Effector memory CD4-positive, alpha-beta T cell (primary cell): ENCODE measurements around the gene AMFR.

Experiments
- DNase-seq, 3 donors: peaks; one replicate each; pipeline ENCODE4 v3.0.0-alpha.2; 2020
- H3K27ac ChIP-seq: 2 replicates; pipeline ENCODE4 v1.7.0; 2013; ENCODE audit warnings: mild to moderate bottlenecking, low read length, moderate library complexity; ENCODE audit not compliant: insufficient read depth, poor library complexity, severe bottlenecking
- H3K27me3 ChIP-seq: replicated peaks from 2 replicates; pipeline ENCODE4 v1.7.0; 2013; ENCODE audit warnings: mild to moderate bottlenecking, low read length; ENCODE audit not compliant: insufficient read depth, control insufficient read depth, poor library complexity, severe bottlenecking
- H3K36me3 ChIP-seq: 2 replicates; pipeline ENCODE4 v1.7.0; 2013; ENCODE audit warnings: mild to moderate bottlenecking, low read length, moderate library complexity; ENCODE audit not compliant: control insufficient read depth, insufficient read depth
- H3K4me1 ChIP-seq: 2 replicates; pipeline ENCODE4 v1.7.0; 2013; ENCODE audit warnings: low read length, mild to moderate bottlenecking; ENCODE audit not compliant: control insufficient read depth, insufficient read depth, poor library complexity, severe bottlenecking
- H3K4me3 ChIP-seq: 2 replicates; pipeline ENCODE4 v1.7.0; 2013; ENCODE audit warnings: low read length, low read depth, mild to moderate bottlenecking; ENCODE audit not compliant: insufficient read depth, poor library complexity, severe bottlenecking
- H3K9me3 ChIP-seq: 2 replicates; pipeline ENCODE4 v1.7.0; 2013; ENCODE audit warnings: mild to moderate bottlenecking, low read length, moderate library complexity; ENCODE audit not compliant: control insufficient read depth

The AMFR gene

GRCh38 chr16:56350491-56351405 is 74.6 kb downstream of the AMFR start:
- Histone ChIP-seq H3K27ac (no peak overlapping the region), H3K4me3 (no peak overlapping the region), H3K27me3 (no peaks in the 10 kb centered on the region), H3K36me3 (no peaks in the 10 kb centered on the region), H3K9me3 (no peaks in the 10 kb centered on the region), H3K4me1 (no peaks in the 10 kb centered on the region)
- DNase-seq, result no peak

- H3K9me3 ChIP-seq, result no peaks in the 10 kb centered on the region
- H3K27ac ChIP-seq, result no peak overlapping the region
- H3K4me3 ChIP-seq, result no peak overlapping the region
- no peak for DNase-seq
- H3K27me3 ChIP-seq, result no peaks in the 10 kb centered on the region
- no peaks in the 10 kb centered on the region for H3K4me1 ChIP-seq
- H3K36me3 ChIP-seq, result no peaks in the 10 kb centered on the region
Measured at GRCh38 chr16:56349711-56350161, 75.6 kb downstream of the AMFR start.

GRCh38 chr16:56349086-56349415 is 76.3 kb downstream of the AMFR start:
- Histone ChIP-seq H3K27me3 (no peaks in the 10 kb centered on the region), H3K4me3 (no peak overlapping the region), H3K4me1 (no peaks in the 10 kb centered on the region), H3K27ac (no peak overlapping the region), H3K36me3 (no peaks in the 10 kb centered on the region), H3K9me3 (no peaks in the 10 kb centered on the region)
- DNase-seq, result no peak

- H3K36me3 ChIP-seq, result no peaks in the 10 kb centered on the region
- no peaks in the 10 kb centered on the region for H3K9me3 ChIP-seq
- DNase-seq, result no peak
- no peaks in the 10 kb centered on the region for H3K4me1 ChIP-seq
- H3K27ac ChIP-seq, result no peak overlapping the region
- no peaks in the 10 kb centered on the region for H3K27me3 ChIP-seq
- no peak overlapping the region for H3K4me3 ChIP-seq
Measured at GRCh38 chr16:56348168-56349085, 76.9 kb downstream of the AMFR start.

GRCh38 chr16:56347670-56348069 is 77.7 kb downstream of the AMFR start:
- Histone ChIP-seq H3K4me3 (no peak overlapping the region), H3K4me1 (no peaks in the 10 kb centered on the region), H3K36me3 (no peaks in the 10 kb centered on the region), H3K27me3 (no peaks in the 10 kb centered on the region), H3K27ac (no peak overlapping the region), H3K9me3 (no peaks in the 10 kb centered on the region)
- DNase-seq, result no peak

GRCh38 chr16:56347166-56347565 is 78.2 kb downstream of the AMFR start:
- H3K4me3 ChIP-seq, result no peak overlapping the region
- H3K4me1 ChIP-seq, result no peaks in the 10 kb centered on the region
- H3K36me3 ChIP-seq, result no peaks in the 10 kb centered on the region
- no peak for DNase-seq
- H3K27ac ChIP-seq, result no peak overlapping the region
- no peaks in the 10 kb centered on the region for H3K9me3 ChIP-seq
- H3K27me3 ChIP-seq, result no peaks in the 10 kb centered on the region

GRCh38 chr16:56346131-56346890 is 79.0 kb downstream of the AMFR start:
- H3K4me3 ChIP-seq, result no peak overlapping the region
- H3K27me3 ChIP-seq, result no peaks in the 10 kb centered on the region
- no peaks in the 10 kb centered on the region for H3K36me3 ChIP-seq
- no peaks in the 10 kb centered on the region for H3K9me3 ChIP-seq
- no peak for DNase-seq
- no peaks in the 10 kb centered on the region for H3K4me1 ChIP-seq
- no peak overlapping the region for H3K27ac ChIP-seq

- no peaks in the 10 kb centered on the region for H3K27me3 ChIP-seq
- H3K4me3 ChIP-seq, result no peak overlapping the region
- H3K36me3 ChIP-seq, result no peaks in the 10 kb centered on the region
- no peak overlapping the region for H3K27ac ChIP-seq
- H3K9me3 ChIP-seq, result no peaks in the 10 kb centered on the region
- no peak for DNase-seq
- H3K4me1 ChIP-seq, result no peaks in the 10 kb centered on the region
Measured at GRCh38 chr16:56345406-56346050, 79.8 kb downstream of the AMFR start.

GRCh38 chr16:56344518-56345405 is 80.6 kb downstream of the AMFR start:
- H3K27ac ChIP-seq, result no peak overlapping the region
- H3K4me1 ChIP-seq, result no peaks in the 10 kb centered on the region
- DNase-seq, result no peak
- no peaks in the 10 kb centered on the region for H3K9me3 ChIP-seq
- H3K36me3 ChIP-seq, result no peaks in the 10 kb centered on the region
- H3K4me3 ChIP-seq, result no peak overlapping the region
- H3K27me3 ChIP-seq, result no peaks in the 10 kb centered on the region
